ENCODE data around the gene PSMB2.

DNA sequence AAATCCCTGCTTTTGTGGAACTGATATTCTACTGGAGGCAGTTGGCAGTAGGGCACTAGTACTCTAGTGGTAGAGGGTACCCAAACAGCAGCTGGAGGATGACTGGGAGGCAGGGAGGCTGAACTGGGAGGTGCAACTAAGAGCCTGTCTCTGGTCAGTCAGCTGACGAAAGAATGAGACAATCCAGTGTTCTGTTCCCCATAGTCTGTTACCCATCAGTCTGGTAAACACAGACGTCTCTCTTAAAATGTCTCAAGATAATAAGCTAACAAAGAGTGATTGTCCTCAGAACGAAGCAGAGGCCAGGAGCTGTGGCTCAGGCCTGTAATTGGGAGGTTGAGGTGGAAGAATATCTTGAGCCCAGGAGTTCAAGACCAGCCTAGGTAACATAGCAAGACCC, 37.9 kb downstream of the PSMB2 start:
- TF ChIP-seq, protein P1, sequence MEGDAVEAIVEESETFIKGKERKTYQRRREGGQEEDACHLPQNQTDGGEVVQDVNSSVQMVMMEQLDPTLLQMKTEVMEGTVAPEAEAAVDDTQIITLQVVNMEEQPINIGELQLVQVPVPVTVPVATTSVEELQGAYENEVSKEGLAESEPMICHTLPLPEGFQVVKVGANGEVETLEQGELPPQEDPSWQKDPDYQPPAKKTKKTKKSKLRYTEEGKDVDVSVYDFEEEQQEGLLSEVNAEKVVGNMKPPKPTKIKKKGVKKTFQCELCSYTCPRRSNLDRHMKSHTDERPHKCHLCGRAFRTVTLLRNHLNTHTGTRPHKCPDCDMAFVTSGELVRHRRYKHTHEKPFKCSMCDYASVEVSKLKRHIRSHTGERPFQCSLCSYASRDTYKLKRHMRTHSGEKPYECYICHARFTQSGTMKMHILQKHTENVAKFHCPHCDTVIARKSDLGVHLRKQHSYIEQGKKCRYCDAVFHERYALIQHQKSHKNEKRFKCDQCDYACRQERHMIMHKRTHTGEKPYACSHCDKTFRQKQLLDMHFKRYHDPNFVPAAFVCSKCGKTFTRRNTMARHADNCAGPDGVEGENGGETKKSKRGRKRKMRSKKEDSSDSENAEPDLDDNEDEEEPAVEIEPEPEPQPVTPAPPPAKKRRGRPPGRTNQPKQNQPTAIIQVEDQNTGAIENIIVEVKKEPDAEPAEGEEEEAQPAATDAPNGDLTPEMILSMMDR (IDR thresholded peaks at IDR 0.05; ENCODE audit: insufficient read depth, low read length): no peak
- TF ChIP-seq, protein P2, sequence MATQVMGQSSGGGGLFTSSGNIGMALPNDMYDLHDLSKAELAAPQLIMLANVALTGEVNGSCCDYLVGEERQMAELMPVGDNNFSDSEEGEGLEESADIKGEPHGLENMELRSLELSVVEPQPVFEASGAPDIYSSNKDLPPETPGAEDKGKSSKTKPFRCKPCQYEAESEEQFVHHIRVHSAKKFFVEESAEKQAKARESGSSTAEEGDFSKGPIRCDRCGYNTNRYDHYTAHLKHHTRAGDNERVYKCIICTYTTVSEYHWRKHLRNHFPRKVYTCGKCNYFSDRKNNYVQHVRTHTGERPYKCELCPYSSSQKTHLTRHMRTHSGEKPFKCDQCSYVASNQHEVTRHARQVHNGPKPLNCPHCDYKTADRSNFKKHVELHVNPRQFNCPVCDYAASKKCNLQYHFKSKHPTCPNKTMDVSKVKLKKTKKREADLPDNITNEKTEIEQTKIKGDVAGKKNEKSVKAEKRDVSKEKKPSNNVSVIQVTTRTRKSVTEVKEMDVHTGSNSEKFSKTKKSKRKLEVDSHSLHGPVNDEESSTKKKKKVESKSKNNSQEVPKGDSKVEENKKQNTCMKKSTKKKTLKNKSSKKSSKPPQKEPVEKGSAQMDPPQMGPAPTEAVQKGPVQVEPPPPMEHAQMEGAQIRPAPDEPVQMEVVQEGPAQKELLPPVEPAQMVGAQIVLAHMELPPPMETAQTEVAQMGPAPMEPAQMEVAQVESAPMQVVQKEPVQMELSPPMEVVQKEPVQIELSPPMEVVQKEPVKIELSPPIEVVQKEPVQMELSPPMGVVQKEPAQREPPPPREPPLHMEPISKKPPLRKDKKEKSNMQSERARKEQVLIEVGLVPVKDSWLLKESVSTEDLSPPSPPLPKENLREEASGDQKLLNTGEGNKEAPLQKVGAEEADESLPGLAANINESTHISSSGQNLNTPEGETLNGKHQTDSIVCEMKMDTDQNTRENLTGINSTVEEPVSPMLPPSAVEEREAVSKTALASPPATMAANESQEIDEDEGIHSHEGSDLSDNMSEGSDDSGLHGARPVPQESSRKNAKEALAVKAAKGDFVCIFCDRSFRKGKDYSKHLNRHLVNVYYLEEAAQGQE (IDR thresholded peaks at IDR 0.05; ENCODE audit: insufficient replicate concordance, low read depth): no peak
- no peak for TF ChIP-seq POLR2AphosphoS5 (IDR thresholded peaks at IDR 0.05; ENCODE audit: low read depth)

Measured in HL-60 (cell line).